ENCODE results near the gene HSPA1L. TPM values are rescaled to one million over a fixed set of nuclear protein-coding genes. Genes with fewer than 3 reads are reported as not detected.
A peak's percentile ranks its signal among the peaks of the same experiment; 100 is the strongest.
"Not testable (repeated sequence)": the region's sequence is repeated elsewhere in the genome, so short reads cannot be mapped to it uniquely, and the experiment has no call there.

HSPA1L gene
- total RNA-seq, 1 experiment from 2014 or later, result 2.5 TPM

DNA sequence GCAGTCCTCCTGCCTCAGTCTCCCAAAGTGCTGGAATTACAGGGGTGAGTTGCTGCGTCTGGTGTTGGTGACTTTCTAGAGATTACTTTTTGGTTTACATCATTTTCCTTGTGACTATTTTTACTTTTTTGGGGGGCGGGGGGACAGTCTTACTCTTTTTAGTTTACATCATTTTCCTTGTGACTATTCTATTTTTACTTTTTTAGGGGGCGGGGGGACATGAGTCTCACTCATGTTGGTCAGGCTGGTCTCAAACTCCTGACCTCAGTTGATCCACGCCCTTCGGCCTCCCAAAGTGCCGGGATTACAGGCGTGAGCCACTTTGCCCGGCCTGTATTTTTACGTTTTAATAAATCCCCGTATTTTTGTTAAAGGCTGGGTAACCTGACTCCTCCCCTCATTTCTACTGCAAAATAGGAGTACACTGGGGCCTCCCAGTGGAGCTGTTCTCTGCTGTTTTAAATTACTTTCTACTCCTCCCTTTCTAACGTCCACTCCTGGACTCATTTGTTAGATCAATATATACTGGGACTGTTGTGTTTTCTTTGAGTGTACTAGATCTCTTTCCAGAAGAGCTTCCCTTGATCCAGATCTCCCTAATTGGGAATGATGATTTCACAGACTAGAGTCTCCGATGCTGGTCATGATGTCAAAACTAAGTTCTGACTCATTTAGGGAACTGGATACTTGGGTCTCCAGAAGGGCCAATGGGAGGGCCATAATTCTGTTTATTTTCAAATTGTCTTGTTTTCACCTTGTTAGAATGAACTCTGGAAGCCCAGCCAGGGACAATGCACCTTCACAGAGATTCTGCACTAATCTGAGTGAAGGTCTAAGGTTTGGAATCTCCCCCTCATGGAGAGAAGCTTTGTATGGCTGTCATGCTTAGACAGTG, 21.6 kb upstream of the HSPA1L start:
- peak; percentile 45 for DNase-seq (ENCODE audit: low read depth)

- DNase-seq (ENCODE audit: low read depth), result no peak
Observed at GRCh38 chr6:31836047-31836473, 21.0 kb upstream of the HSPA1L start.

DNA sequence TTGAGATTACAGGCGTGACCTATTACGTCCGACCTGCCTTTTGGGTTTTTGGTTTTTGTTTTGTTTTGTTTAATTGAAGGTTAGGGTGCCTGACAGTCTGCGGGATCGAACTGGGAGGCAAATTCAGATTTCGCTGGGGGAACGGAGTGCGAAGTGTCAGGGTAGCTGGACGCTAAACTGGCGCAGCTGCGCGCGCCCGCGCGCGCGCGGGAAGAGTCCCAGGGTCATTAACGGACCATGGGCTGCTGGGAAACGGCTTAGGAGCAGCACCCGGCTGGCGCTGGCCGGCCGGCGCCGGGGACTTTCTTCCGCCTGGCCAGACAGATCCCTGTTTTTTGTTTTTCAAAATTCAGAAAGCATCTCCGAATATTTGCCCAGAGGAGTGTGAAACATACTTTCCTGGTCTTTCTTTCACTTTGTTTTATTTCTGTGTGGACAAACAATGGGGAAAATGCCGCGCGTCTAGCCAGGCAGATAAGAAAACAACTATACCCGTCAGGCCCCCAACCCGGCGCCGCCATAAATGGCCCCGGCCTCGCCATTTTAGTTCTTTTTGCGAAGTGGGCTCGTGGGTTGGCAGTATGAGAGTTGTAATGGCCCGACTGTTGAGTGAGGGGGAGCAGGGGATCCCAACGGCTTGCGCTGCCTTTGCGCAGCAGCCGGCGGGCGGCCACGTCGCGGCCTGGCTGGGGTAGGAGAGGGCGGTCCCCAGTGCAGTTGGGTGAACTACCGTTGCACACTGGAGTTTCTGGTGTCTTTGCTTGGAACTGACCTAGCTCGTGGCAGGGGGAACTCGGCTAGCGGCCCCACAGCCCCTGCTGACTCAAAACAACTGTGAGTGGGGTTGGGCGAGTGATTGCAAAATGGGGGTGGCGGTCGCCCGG, 19.5 kb upstream of the HSPA1L start:
- peak; percentile 92 for DNase-seq (ENCODE audit: low read depth)

DNA sequence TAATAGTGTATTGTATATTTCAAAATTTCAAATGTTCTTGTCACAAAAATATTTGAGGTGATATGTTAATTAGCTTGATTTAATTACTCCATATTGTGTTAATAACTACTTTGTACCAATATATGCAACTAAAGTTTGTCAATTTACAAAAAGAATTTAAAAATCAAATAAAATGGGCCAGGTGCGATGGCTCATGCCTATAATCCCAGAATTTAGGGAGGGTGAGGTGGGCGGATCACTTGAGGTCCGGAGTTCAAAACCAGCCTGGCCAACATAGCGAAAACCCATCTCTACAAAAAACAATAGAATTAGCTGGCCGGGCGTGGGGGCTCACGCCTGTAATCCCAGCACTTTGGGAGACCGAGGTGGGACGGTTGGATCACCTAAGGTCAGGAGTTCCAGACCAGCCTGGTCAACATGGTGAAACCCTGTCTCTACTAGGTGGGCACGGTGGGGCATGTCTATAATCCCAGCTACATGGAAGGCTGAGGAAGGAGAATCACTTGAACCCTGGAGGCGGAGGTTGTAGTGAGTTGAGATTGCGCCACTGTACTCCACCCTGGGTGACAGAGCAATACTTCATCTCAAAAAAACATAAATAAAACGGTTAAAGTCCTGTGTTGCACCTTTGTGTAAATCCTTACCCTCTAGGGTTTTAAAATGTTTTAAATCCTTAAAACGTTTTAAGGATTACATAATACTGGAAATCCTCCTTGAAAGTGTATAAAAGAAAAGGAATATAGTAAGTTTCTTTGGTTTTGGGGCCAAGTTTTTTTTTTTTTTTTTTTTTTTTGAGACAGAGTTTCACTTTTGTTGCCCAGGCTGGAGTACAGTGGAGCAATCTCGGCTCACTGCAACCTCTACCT, 16.5 kb upstream of the HSPA1L start:
- peak; percentile 15 for DNase-seq (ENCODE audit: low read depth)

DNA sequence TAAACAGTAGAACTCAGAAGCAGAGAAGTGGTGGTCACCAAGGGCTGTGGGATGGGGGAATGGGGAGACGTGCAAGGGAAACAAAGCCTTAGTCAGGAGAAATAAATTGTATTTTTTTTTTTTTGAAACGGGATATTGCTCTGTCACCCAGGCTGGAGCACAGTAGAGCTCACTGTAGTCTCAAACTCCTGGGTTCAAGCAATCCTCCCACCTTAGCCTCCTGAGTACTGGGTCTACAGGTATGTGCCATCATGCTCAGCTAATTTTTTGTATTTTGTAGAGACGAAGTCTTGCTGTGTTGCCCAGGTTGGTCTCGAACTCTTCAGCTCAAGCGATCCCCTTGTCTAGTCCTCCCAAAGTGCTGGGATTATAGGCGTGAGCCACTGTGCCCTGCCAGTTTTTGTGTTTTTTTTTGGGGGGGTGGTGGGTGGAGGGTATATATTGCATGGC, 15.8 kb upstream of the HSPA1L start:
- DNase-seq (ENCODE audit: low read depth), result no peak

- peak; percentile 69 for DNase-seq (ENCODE audit: low read depth)
Observed at GRCh38 chr6:31829633-31830283, 14.7 kb upstream of the HSPA1L start.

GRCh38 chr6:31827286-31828079, 12.4 kb upstream of the HSPA1L start, which contains the start of gene HSPA1B:
Gene HSPA1B (plus strand): TSS chr6:31827738. CDS start chr6:31827951, 213 bp downstream.
- DNase-seq (ENCODE audit: low read depth), result peak; percentile 100

GRCh38 chr6:31826793-31827285, 11.8 kb upstream of the HSPA1L start:
- DNase-seq (ENCODE audit: low read depth), result peak; percentile 93

DNA sequence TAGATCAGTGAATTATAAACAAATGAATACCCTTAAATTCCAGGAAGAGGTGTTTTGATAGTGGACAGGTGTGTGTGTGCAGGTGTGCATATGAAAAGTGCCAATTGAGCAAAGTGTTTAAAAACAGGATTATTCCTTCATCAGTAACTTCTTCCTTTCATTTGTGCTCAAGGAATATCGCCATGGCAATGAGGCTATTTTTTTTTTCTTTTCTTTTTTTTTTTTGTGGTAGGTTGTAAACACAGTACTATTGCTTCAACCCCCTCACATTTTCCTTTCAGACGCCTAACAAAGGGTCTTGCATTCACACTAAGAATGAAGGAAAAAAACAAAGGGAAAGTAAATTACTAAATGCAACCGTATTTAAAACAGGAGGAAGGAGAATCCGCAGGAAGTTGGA, 10.5 kb upstream of the HSPA1L start:
- peak; percentile 15 for DNase-seq (ENCODE audit: low read depth)

DNA sequence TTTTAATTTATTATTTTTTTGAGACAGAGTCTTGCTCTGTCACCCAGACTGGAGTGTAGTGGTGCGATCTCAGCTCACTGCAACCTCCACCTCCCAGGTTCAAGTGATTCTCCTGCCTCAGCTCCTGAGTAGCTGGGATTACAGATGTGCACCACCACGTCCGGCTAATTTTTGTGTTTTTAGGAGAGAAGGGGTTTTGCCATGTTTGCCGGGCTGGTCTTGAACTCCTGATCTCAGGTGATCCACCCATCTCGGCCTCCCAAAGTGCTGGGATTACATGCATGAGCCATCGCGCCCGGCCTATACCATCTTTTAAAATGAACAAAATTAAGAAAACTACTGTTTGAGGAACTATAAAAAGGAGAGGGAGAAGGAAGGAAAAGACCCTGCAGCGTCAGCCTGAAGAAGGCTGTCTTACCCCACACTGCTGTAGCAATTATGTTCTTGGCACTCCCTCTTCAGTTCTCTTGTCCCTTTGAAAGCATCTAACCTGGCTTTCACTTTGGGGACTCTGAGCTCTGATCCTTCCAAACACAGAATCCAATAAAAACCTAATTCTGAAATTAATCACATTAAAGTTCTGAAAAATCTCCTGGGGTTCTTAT, 8.6 kb upstream of the HSPA1L start:
- not testable (repeated sequence) for DNase-seq (ENCODE audit: low read depth)

- DNase-seq (ENCODE audit: low read depth), result peak; percentile 91
Observed at GRCh38 chr6:31822036-31822821, 7.1 kb upstream of the HSPA1L start.

- DNase-seq (ENCODE audit: low read depth), result peak; percentile 76
Observed at GRCh38 chr6:31821301-31822035, 6.4 kb upstream of the HSPA1L start.

DNA sequence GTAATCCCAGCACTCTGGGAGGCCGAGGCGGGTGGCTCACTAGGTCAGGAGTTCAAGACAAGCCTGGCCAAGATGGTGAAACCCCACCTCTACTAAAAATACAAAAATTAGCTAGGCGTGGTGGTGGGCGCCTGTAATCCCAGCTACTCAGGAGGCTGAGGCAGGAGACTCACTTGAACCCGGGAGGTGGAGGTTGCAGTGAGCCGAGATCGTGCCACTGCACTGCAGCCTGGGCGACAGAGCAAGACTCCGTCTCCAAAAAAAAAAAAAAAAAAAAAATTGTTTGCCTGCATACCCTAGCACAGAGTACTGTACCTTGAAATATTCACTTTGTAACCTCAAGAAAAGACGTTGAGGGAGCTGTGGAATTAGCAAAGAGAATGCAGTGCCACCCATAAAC, 5.3 kb upstream of the HSPA1L start:
- not testable (repeated sequence) for DNase-seq (ENCODE audit: low read depth)

DNA sequence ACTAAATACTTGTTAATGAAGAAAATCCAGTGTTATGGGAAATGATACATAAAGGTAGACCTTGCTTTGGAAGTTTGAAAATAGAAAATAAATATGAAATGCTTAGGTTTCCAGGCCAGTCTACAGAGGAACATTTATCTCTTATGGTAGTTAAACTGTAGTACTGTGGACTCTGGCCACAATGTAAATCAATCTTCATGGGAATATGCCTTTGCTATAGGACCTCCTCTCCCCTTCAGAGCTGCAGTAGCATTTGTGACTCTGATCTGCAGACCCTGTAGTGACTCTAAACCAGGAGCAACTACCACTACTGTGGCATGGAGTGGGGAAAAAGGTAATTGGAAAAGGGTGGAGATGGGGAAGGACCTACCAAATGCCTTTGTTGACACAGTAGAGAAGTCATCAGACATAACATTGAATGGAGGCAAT, 4.8 kb upstream of the HSPA1L start:
- DNase-seq (ENCODE audit: low read depth), result peak; percentile 14

DNA sequence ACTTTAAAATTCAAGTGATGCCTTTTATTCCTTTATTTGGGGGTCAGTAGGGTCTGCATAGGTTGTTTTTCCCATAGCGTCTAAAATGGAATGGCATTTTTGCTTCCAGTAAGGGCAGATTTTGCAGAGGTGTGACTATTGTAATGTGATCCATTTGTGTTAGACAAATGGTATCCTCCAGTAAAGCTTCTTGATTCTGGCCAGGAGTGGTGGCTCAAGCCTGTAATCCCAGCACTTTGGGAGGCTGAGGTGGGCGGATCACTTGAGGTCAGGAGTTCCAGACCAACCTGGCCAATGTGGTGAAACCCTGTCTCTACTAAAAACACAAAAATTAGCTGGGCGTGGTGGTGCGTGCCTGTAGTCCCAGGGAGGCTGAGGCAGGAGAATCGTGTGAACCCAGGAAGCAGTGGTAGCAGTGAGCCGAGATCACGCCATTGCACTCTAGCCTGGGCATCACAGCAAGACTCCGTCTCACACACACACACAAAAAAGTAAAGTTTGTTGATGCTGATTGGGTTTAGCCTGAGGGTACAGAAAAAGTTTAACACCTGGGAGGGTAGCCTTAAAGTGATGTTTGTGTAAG, 2.9 kb upstream of the HSPA1L start:
- DNase-seq (ENCODE audit: low read depth), result peak; percentile 30

DNA sequence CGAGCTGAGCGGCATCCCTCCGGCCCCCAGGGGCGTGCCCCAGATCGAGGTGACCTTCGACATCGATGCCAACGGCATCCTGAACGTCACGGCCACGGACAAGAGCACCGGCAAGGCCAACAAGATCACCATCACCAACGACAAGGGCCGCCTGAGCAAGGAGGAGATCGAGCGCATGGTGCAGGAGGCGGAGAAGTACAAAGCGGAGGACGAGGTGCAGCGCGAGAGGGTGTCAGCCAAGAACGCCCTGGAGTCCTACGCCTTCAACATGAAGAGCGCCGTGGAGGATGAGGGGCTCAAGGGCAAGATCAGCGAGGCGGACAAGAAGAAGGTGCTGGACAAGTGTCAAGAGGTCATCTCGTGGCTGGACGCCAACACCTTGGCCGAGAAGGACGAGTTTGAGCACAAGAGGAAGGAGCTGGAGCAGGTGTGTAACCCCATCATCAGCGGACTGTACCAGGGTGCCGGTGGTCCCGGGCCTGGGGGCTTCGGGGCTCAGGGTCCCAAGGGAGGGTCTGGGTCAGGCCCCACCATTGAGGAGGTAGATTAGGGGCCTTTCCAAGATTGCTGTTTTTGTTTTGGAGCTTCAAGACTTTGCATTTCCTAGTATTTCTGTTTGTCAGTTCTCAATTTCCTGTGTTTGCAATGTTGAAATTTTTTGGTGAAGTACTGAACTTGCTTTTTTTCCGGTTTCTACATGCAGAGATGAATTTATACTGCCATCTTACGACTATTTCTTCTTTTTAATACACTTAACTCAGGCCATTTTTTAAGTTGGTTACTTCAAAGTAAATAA, 2.2 kb upstream of the HSPA1L start:
- DNase-seq (ENCODE audit: low read depth), result peak; percentile 23

DNA sequence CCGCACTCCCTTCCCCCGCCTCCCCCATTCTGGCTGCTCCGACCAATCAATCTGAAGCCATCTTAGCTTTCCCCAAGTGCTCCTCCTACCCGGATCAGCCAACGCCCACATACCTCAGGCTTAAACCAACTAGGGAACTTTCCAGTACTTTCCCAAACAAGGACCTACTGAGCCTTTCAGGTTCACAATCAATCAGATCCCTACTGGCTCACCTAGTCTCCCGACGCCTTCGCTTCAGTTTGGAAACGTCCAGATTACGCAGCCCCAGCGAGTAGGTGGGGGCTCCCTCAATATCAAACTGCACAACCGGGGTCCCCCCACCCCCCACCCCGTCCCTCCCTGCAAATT, 432 bp downstream of the HSPA1L start:
- peak; percentile 100 for DNase-seq (ENCODE audit: low read depth)
